Measurements from ENCODE around the gene SPSB2.

- no peak for TF ChIP-seq EZH2 (IDR thresholded peaks at IDR 0.05; ENCODE audit: borderline replicate concordance, insufficient read depth, low read depth, low read length, poor library complexity, severe bottlenecking)
- TF ChIP-seq, protein P1, sequence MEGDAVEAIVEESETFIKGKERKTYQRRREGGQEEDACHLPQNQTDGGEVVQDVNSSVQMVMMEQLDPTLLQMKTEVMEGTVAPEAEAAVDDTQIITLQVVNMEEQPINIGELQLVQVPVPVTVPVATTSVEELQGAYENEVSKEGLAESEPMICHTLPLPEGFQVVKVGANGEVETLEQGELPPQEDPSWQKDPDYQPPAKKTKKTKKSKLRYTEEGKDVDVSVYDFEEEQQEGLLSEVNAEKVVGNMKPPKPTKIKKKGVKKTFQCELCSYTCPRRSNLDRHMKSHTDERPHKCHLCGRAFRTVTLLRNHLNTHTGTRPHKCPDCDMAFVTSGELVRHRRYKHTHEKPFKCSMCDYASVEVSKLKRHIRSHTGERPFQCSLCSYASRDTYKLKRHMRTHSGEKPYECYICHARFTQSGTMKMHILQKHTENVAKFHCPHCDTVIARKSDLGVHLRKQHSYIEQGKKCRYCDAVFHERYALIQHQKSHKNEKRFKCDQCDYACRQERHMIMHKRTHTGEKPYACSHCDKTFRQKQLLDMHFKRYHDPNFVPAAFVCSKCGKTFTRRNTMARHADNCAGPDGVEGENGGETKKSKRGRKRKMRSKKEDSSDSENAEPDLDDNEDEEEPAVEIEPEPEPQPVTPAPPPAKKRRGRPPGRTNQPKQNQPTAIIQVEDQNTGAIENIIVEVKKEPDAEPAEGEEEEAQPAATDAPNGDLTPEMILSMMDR (IDR thresholded peaks at IDR 0.05), result no peak
Observed at GRCh38 chr12:6822426-6823135, 50.5 kb downstream of the SPSB2 start.

All from B cell (primary cell).